ENCODE data around the gene RGS1. TPM values are rescaled to one million over a fixed set of nuclear protein-coding genes. Genes with fewer than 3 reads are reported as not detected.

RGS1 gene
- total RNA-seq, 2 donors from 2014 or later, result 43.0 to 57.3 TPM

GRCh38 chr1:192566657-192567056 is 8.9 kb upstream of the RGS1 start:
- TF ChIP-seq POLR2AphosphoS5 (IDR thresholded peaks at IDR 0.05), result no peak
- no peak for TF ChIP-seq POLR2A (IDR thresholded peaks at IDR 0.05)
- no peak for TF ChIP-seq CTCF (IDR thresholded peaks at IDR 0.05)
- intact Hi-C loops (cut with DNase I), result no loop called here

GRCh38 chr1:192568063-192568462 is 7.5 kb upstream of the RGS1 start:
- WGBS, result 93% methylated on average over 1 of the region's 1 CpG
- DNase-seq (ENCODE audit: low spot score), result no peak
- no peaks in the 10 kb centered on the region for H3K9me3 ChIP-seq
- no peaks in the 10 kb centered on the region for H3K36me3 ChIP-seq
- H3K27ac ChIP-seq, result no peak overlapping the region
- H3K27me3 ChIP-seq (replicated peaks; ENCODE audit: insufficient read depth), result no peaks in the 10 kb centered on the region
- intact Hi-C loops (cut with DNase I), result no loop called here
- H3K4me3 ChIP-seq, result no peak overlapping the region
- TF ChIP-seq CTCF (IDR thresholded peaks at IDR 0.05) (no peak), POLR2AphosphoS5 (IDR thresholded peaks at IDR 0.05) (no peak), POLR2A (IDR thresholded peaks at IDR 0.05) (no peak)
- no peaks in the 10 kb centered on the region for H3K4me1 ChIP-seq (replicated peaks)

More at GRCh38 chr1:192566657-192567056, 8.9 kb upstream of the RGS1 start:
- H3K27me3 ChIP-seq (replicated peaks; ENCODE audit: insufficient read depth), result no peaks in the 10 kb centered on the region
- H3K4me3 ChIP-seq, result no peak overlapping the region
- H3K4me1 ChIP-seq (replicated peaks), result no peaks in the 10 kb centered on the region
- DNase-seq (ENCODE audit: low spot score), result no peak
- no peak overlapping the region for H3K27ac ChIP-seq
- H3K36me3 ChIP-seq, result no peaks in the 10 kb centered on the region
- 89% methylated on average over 3 of the region's 3 CpGs for WGBS
- H3K9me3 ChIP-seq, result no peaks in the 10 kb centered on the region

- intact Hi-C loops (cut with DNase I), result loop anchor here (5.0 to 10.0 kb wide), 2 partner anchors 34 to 233 kb away; partner anchors contain the start of gene RGS2
- Histone ChIP-seq H3K9me3 (no peaks in the 10 kb centered on the region), H3K27me3 (replicated peaks; ENCODE audit: insufficient read depth) (no peaks in the 10 kb centered on the region), H3K27ac (no peak overlapping the region), H3K4me1 (replicated peaks) (no peaks in the 10 kb centered on the region), H3K4me3 (no peak overlapping the region), H3K36me3 (no peaks in the 10 kb centered on the region)
- no peak for DNase-seq (ENCODE audit: low spot score)
- WGBS, result 66% methylated on average over 2 of the region's 2 CpGs
- TF ChIP-seq POLR2A (IDR thresholded peaks at IDR 0.05), result no peak
- TF ChIP-seq POLR2AphosphoS5 (IDR thresholded peaks at IDR 0.05), result no peak
- TF ChIP-seq CTCF (IDR thresholded peaks at IDR 0.05), result no peak
Measured at GRCh38 chr1:192571668-192572067, 3.9 kb upstream of the RGS1 start.

- no peaks in the 10 kb centered on the region for H3K4me1 ChIP-seq (replicated peaks)
- no peaks in the 10 kb centered on the region for H3K27me3 ChIP-seq (replicated peaks; ENCODE audit: insufficient read depth)
- H3K9me3 ChIP-seq, result no peaks in the 10 kb centered on the region
- no peaks in the 10 kb centered on the region for H3K36me3 ChIP-seq
- no peak overlapping the region for H3K4me3 ChIP-seq
- WGBS, result 85% methylated on average over 1 of the region's 1 CpG
- H3K27ac ChIP-seq, result no peak overlapping the region
- DNase-seq (ENCODE audit: low spot score), result no peak
- TF ChIP-seq POLR2A (IDR thresholded peaks at IDR 0.05) (no peak), CTCF (IDR thresholded peaks at IDR 0.05) (no peak), POLR2AphosphoS5 (IDR thresholded peaks at IDR 0.05) (no peak)
- intact Hi-C loops (cut with DNase I), result loop anchor here (5.0 to 10.0 kb wide), 2 partner anchors 36 to 231 kb away; partner anchors contain the start of gene RGS2
Measured at GRCh38 chr1:192573499-192573898, 2.1 kb upstream of the RGS1 start.

- no peaks in the 10 kb centered on the region for H3K36me3 ChIP-seq
- DNase-seq (ENCODE audit: low spot score), result no peak
- no peaks in the 10 kb centered on the region for H3K27me3 ChIP-seq (replicated peaks; ENCODE audit: insufficient read depth)
- intact Hi-C loops (cut with DNase I), result loop anchor here (5.0 to 10.0 kb wide), 2 partner anchors 37 to 231 kb away; partner anchors contain the start of gene RGS2
- 54% methylated on average over 1 of the region's 1 CpG for WGBS
- H3K4me3 ChIP-seq, result no peak overlapping the region
- no peaks in the 10 kb centered on the region for H3K4me1 ChIP-seq (replicated peaks)
- no peaks in the 10 kb centered on the region for H3K9me3 ChIP-seq
- TF ChIP-seq POLR2A (IDR thresholded peaks at IDR 0.05) (no peak), CTCF (IDR thresholded peaks at IDR 0.05) (no peak), POLR2AphosphoS5 (IDR thresholded peaks at IDR 0.05) (no peak)
- H3K27ac ChIP-seq, result no peak overlapping the region
Measured at GRCh38 chr1:192574073-192574472, 1.5 kb upstream of the RGS1 start.
